A549 (cell line): ENCODE results near the gene SCN4B. TPM values are rescaled to one million over a fixed set of nuclear protein-coding genes. Genes with fewer than 3 reads are reported as not detected.

Experiments
- ATAC-seq, 2 experiments: fragments of 200-7000 bp in 1 of 2; fragments of >200 bp in 1 of 2; cut with Nextera tagmentation in 1 of 2; cut with Tn5 transposase in 1 of 2; 3 replicates each; pipeline versions ENCODE4 v1.8.0 to v1.9.1; 2018 to 2020; ENCODE audit warnings: mild to moderate bottlenecking in 1 of 2, moderate library complexity in 1 of 2
- CTCF ChIA-PET: fragments of 300-600 bp; sonication (Branson Sonifier 250); formaldehyde crosslinking; extraction: SDS; loops from one replicate; lab custom pipeline; 2021; ENCODE audit warnings: antibody characterized with exemption, inconsistent platforms; lab: Yijun Ruan, JAX
- POLR2A ChIA-PET: fragments of 350-600 bp; formaldehyde crosslinking; extraction: SDS; loops from one replicate; lab custom pipeline; 2021; ENCODE audit warnings: antibody characterized with exemption, inconsistent platforms; lab: Yijun Ruan, JAX
- DNase-seq, 2 experiments: peaks; one replicate each; pipeline versions ENCODE4 v3.0.0 to v3.0.0-alpha.2; 2011 to 2016; ENCODE audit warnings: low read depth in 1 of 2, low spot score in 1 of 2
- FAIRE-seq: peaks from 2 replicates; lab custom pipeline; 2011; peaks lifted over from hg19 to GRCh38; lab: Jason Lieb, UNC
- H3K27ac ChIP-seq, 2 experiments: fragments of >200 bp; sonication (Bioruptor Twin); formaldehyde crosslinking; 3 replicates each; pipeline ENCODE4 v1.5.1; 2016 to 2017
- H3K4me1 ChIP-seq: fragments of >200 bp; sonication (Bioruptor Twin); formaldehyde crosslinking; 3 replicates; pipeline ENCODE4 v1.6.1; 2016
- H3K4me2 ChIP-seq: fragments of >200 bp; sonication (Bioruptor Twin); formaldehyde crosslinking; 3 replicates; pipeline ENCODE4 v1.6.1; 2016
- H3K4me3 ChIP-seq: fragments of >200 bp; sonication (Bioruptor Twin); formaldehyde crosslinking; 3 replicates; pipeline ENCODE4 v1.5.1; 2016
- H3K9me3 ChIP-seq: fragments of >200 bp; sonication (Bioruptor Twin); formaldehyde crosslinking; 3 replicates; pipeline ENCODE4 v1.6.1; 2016
- ATOH8 ChIP-seq: fragments of 250-450 bp; sonication (Bioruptor Pico); IDR thresholded peaks from 2 replicates; pipeline ENCODE4 v1.5.0; 2020; ENCODE audit warnings: low read depth, mild to moderate bottlenecking, moderate library complexity
- CBX2 ChIP-seq: fragments of 200-600 bp; sonication (generic); IDR thresholded peaks from 2 replicates; pipeline ENCODE4 v1.6.1; 2016; ENCODE audit warnings: low read depth, mild to moderate bottlenecking, borderline replicate concordance
- CTCF ChIP-seq: fragments of >200 bp; sonication (Bioruptor Twin); formaldehyde crosslinking; IDR thresholded peaks from 3 replicates; pipeline ENCODE4 v1.5.1; 2016
- ESRRA ChIP-seq: fragments of 150-350 bp; IDR thresholded peaks from 2 replicates; pipeline ENCODE4 v1.6.1; 2014; ENCODE audit warnings: mild to moderate bottlenecking, low read length, borderline replicate concordance
- FOSL2 ChIP-seq, 2 experiments: fragments of 450-650 bp in 1 of 2; fragments of >200 bp in 1 of 2; sonication (Bioruptor Twin) in 1 of 2; formaldehyde crosslinking; IDR thresholded peaks; 2 replicates each; pipeline versions ENCODE4 v1.5.0 to v1.6.1; 2016 to 2020; ENCODE audit warnings: mild to moderate bottlenecking in 1 of 2, moderate library complexity in 1 of 2
- HOXA7 ChIP-seq: fragments of 250-450 bp; sonication (Bioruptor Pico); IDR thresholded peaks from 2 replicates; pipeline ENCODE4 v1.5.0; 2020; ENCODE audit warnings: mild to moderate bottlenecking, moderate library complexity
- JUNB ChIP-seq: fragments of >200 bp; sonication (Bioruptor Twin); formaldehyde crosslinking; IDR thresholded peaks from 2 replicates; pipeline ENCODE4 v1.6.1; 2016
- KDM1A ChIP-seq: fragments of 200-600 bp; sonication (generic); IDR thresholded peaks from 2 replicates; pipeline ENCODE4 v1.6.1; 2016; ENCODE audit warnings: low read depth, mild to moderate bottlenecking
- KDM5A ChIP-seq: fragments of 200-600 bp; sonication (generic); IDR thresholded peaks from 2 replicates; pipeline ENCODE4 v1.6.1; 2016; ENCODE audit warnings: antibody characterized with exemption, mild to moderate bottlenecking
- MYC ChIP-seq: IDR thresholded peaks from 2 replicates; pipeline ENCODE4 v1.6.1; 2012; ENCODE audit warnings: mild to moderate bottlenecking, inconsistent platforms, low read length, improper control_type of control experiment, borderline replicate concordance
- NPAS2 ChIP-seq: fragments of 250-450 bp; sonication (Bioruptor Pico); IDR thresholded peaks from 2 replicates; pipeline ENCODE4 v1.8.0; 2022; ENCODE audit warnings: mild to moderate bottlenecking, moderate library complexity, borderline replicate concordance
- POLR2A ChIP-seq: IDR thresholded peaks from 2 replicates; pipeline ENCODE4 v1.6.1; 2012; ENCODE audit warnings: mild to moderate bottlenecking, low read length
- RAD21 ChIP-seq, 2 experiments: fragments of >200 bp in 1 of 2; sonication (Bioruptor Twin) in 1 of 2; formaldehyde crosslinking in 1 of 2; IDR thresholded peaks in 1 of 2; conservative IDR thresholded peaks in 1 of 2; 2 replicates in 1 of 2; 3 replicates in 1 of 2; pipeline ENCODE4 v1.6.1; 2012 to 2018; ENCODE audit warnings: inconsistent platforms in 1 of 2
- ZC3H11A ChIP-seq: fragments of 450-650 bp; IDR thresholded peaks from 2 replicates; pipeline ENCODE4 v1.6.1; 2014; ENCODE audit warnings: antibody characterized with exemption, mild to moderate bottlenecking
- ZFP36 ChIP-seq: fragments of 450-650 bp; IDR thresholded peaks from 2 replicates; pipeline ENCODE4 v1.6.1; 2014; ENCODE audit warnings: borderline replicate concordance; ENCODE audit not compliant: partially characterized antibody
- ZSCAN20 ChIP-seq: fragments of 250-450 bp; sonication (Bioruptor Pico); IDR thresholded peaks from 2 replicates; pipeline ENCODE4 v1.8.0; 2022; ENCODE audit warnings: mild to moderate bottlenecking, moderate library complexity
- WGBS: methylation state at CpG from one replicate; pipeline ENCODE4 v1.1.6; 2017; ENCODE audit errors: missing lambda C conversion rate; 5-methylcytosine and 5-hydroxymethylcytosine counted together
- polyA plus RNA-seq, 4 experiments: library from polyadenylated mRNA; depleted of rRNA in 3 of 4; stranded (reverse); fragments of >200 nt; fragmentation: RNase III in 1 of 4; extraction: RNeasy Plus Mini Kit Qiagen cat#74134 plus additional on column Dnase treatment in 1 of 4; gene quantifications; 2 replicates in 3 of 4; 3 replicates in 1 of 4; pipeline ENCODE4 v1.2.3, GENCODE V29; 2011 to 2017

Gene SCN4B
- polyA plus RNA-seq, 2 of the 4 experiments (the other 2 are of a cell fraction): 0.12 TPM; not detected in 1

DNA sequence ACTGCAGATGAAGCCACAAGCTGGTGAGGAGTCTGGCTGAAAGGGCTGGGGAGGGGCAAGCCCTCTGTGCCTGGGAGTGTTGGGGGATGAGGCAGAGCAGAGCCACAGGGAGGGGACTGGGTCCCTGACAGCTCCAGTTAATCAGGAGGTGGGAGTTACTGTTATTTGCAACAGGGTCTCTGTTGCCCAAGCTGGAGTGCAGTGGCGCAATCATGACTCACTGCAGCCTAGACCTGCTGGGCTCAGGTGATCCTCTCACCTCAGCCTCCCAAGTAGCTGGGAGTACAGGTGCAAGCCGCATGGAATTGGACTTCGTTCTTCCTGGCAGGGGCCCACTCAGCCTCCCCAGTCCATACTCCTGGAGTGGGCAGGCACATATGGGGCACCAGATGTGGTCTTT, 16.1 kb upstream of the SCN4B start:
- 33% methylated on average over 3 of the region's 3 CpGs for WGBS
- ATAC-seq: no peak
- Histone ChIP-seq H3K4me2 (no peak overlapping the region), H3K9me3 (no peaks in the 10 kb centered on the region), H3K4me1 (no peaks in the 10 kb centered on the region), H3K4me3 (no peak overlapping the region), H3K27ac (no peak overlapping the region)
- ChIA-PET POLR2A (no interaction called here), CTCF (interaction anchor here (1.5 to 11.1 kb wide), 3 partner anchors 12 to 30 kb away, joined by 4 to 165 read pairs (median 45); no protein-coding TSS in a partner anchor)
- no peak for DNase-seq
- no peak for TF ChIP-seq NPAS2 (CRISPR knock-in tag)
- no peak for TF ChIP-seq HOXA7 (CRISPR knock-in tag)
- FAIRE-seq: no peak

DNA sequence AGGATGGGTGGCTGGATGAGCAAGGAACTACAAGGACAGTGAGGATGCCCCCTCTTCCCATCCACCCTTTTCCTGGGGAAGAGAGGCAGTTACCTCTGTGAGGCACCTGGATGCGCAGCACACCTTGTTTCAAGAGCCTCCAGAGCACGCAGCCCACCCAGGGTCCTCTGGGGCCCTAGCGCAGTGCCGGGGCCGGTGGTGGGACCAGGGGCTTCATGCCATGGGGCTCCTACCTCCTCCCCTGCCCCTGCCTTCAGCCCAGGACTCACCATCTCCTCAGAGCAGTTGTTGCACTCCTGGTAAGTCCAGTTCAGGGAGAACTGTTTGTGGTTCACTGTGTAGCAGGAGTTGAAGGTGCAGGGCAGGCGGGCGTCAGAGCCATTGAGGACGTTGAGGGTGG, 15.7 kb upstream of the SCN4B start:
- POLR2A ChIA-PET: no interaction called here
- no peak for DNase-seq
- H3K4me2 ChIP-seq: no peak overlapping the region
- WGBS: 12% methylated on average over 8 of the region's 8 CpGs
- no peaks in the 10 kb centered on the region for H3K4me1 ChIP-seq
- H3K4me3 ChIP-seq: no peak overlapping the region
- FAIRE-seq: no peak
- TF ChIP-seq KDM1A: no peak
- TF ChIP-seq RAD21 (conservative IDR thresholded peaks at IDR 0.05 in 1 of 2, IDR thresholded peaks at IDR 0.05 in 1 of 2): no peak
- TF ChIP-seq CTCF: no peak
- no peak for TF ChIP-seq ZFP36
- TF ChIP-seq ESRRA: no peak
- no peak for TF ChIP-seq CBX2
- TF ChIP-seq, all 56 proteins: peak for 0
- no peak for ATAC-seq
- Histone ChIP-seq H3K9me3 (no peaks in the 10 kb centered on the region), H3K27ac (no peak overlapping the region)
- CTCF ChIA-PET: interaction anchor here (4.4 to 11.1 kb wide), 2 partner anchors 13 to 24 kb away, joined by 45 to 165 read pairs; no protein-coding TSS in a partner anchor

DNA sequence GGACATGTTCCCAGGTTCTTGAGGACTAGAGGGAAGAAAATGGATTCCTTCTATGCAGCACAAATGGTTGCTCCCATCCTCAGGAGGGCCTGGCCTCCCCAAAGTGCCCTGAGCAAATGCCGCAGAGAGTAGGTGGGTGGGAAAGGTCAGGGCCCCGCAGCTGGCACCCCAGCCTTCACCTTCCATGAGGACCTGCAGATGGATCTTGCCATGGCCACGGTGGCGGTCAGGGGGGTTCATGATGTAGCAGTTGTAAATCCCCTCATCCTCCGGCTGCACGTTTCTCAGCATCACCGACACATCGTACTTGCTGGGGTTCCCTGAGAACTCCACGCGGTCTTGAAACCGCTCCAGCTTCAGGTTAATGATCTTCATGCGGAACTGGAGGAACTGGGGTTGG, 15.3 kb upstream of the SCN4B start:
- no peaks in the 10 kb centered on the region for H3K4me1 ChIP-seq
- no peak for TF ChIP-seq POLR2A
- TF ChIP-seq ZSCAN20 (CRISPR knock-in tag): no peak
- no peak for TF ChIP-seq CTCF
- TF ChIP-seq ATOH8 (CRISPR knock-in tag): no peak
- no peak for TF ChIP-seq KDM5A
- no peak for TF ChIP-seq CBX2
- TF ChIP-seq FOSL2 (IDR thresholded peaks at IDR 0.05): no peak
- no peak for TF ChIP-seq FOSL2 (CRISPR knock-in tag; IDR thresholded peaks at IDR 0.05)
- no peak for TF ChIP-seq JUNB
- TF ChIP-seq MYC: no peak
- no peak for TF ChIP-seq HOXA7 (CRISPR knock-in tag)
- no peak for TF ChIP-seq ZC3H11A
- no peak overlapping the region for H3K27ac ChIP-seq
- no peaks in the 10 kb centered on the region for H3K9me3 ChIP-seq
- H3K4me3 ChIP-seq: no peak overlapping the region
- ChIA-PET CTCF (interaction anchor here (1.4 to 11.1 kb wide), 2 partner anchors 24 to 31 kb away, joined by 5 to 165 read pairs; no protein-coding TSS in a partner anchor), POLR2A (no interaction called here)
- H3K4me2 ChIP-seq: no peak overlapping the region
- FAIRE-seq (no peak), DNase-seq (no peak), ATAC-seq (no peak)
- WGBS: 68% methylated on average over 8 of the region's 12 CpGs
